ENCODE data around the gene CCDC142. TPM values are rescaled to one million over a fixed set of nuclear protein-coding genes. Genes with fewer than 3 reads are reported as not detected.

CCDC142 gene
- total RNA-seq, 2 experiments from 2014 or later = 10.2 to 12.4 TPM

DNA sequence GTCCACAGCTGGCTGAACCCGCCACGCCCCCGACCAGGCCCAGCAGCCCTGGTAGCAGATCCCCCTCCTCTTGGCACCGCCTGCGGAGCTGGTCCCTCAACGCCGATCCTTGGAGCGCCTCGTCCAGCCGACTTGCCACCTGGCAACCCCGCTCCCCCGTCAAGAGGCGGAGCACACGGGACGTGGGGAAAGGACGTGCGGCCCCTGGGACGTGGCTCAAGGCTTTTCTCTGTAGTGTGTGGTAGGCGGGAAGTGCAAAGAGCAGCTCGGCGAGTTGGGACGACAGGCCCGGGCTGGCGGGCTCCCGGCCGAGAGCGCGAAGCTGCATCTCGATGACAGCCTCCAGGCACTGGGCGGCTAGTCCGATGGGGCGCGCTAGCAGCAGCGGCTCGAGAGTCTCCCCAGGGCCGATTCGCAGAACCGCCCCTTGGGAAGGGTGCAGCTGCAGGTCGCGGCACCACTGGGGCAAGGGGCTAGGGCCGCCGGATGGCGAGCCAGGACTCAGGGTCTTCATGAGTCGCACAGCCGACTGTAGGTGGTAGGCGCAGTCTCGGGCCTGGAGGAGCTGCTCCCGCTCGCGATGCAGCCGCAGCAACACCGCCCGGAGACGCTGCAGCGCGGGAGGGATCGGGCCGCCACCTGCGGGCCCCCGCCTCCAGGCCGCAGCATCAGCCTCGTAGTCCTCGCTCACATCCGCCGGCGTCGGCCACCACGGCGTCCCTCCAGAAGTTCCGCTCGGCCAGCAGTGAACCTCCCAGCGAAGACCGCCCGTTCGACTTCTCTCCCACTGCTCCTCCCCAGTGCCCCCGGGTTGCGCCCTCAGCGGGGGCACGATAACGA, 617 bp downstream of the CCDC142 start:
- peak in 10 of 14 experiments; percentile 35 to 79 (median 46) for DNase-seq
- Histone ChIP-seq H3K4me1 (ENCODE audit: insufficient read depth, low read length) (peaks cover 31% of the 10 kb centered on the region), H3K36me3 (ENCODE audit: insufficient read depth, low read length) (peaks cover 30% of the 10 kb centered on the region), H3K27me3 (ENCODE audit: control insufficient read depth in 1 of 2, insufficient read depth in 2 of 2, low read length in 2 of 2) (no peaks in the 10 kb centered on the region), H3K4me3 (ENCODE audit: low read length) (peak overlapping the region; percentile 77), H3K27ac (ENCODE audit: low read depth in 1 of 2, low read length in 2 of 2) (peak overlapping the region; percentile 93 to 94), H3K9me3 (ENCODE audit: control insufficient read depth in 1 of 2, insufficient read depth in 1 of 2, low read length in 2 of 2) (no peaks in the 10 kb centered on the region)
- Mint-ChIP-seq H3K36me3 (ENCODE audit: low read depth) (peaks cover 57% of the 10 kb centered on the region), H3K9me3 (no peaks in the 10 kb centered on the region), H3K4me1 (ENCODE audit: low read depth) (peaks cover 26% of the 10 kb centered on the region), H3K4me3 (peak overlapping the region; percentile 99), H3K27me3 (no peaks in the 10 kb centered on the region), H3K27ac (peak overlapping the region; percentile 97)
- peak; percentile 32 for ATAC-seq (ENCODE audit: poor library complexity)
- intact Hi-C loops (cut with DNase I, micrococcal nuclease) = loop anchor here (1.0 to 5.0 kb wide), 6 partner anchors 10 to 395 kb away; partner anchors contain the start of genes INO80B (in 2 of the 2), AUP1 (in 1 of the 2), HTRA2 (in 1 of the 2) and MRPL53 (in 1 of the 2)
- TF ChIP-seq CTCF (IDR thresholded peaks at IDR 0.05) = no peak
- CTCF ChIA-PET = interaction anchor here (0.6 to 4.6 kb wide), 16 partner anchors 8 to 745 kb away, joined by 3 to 61 read pairs (median 8); partner anchors contain the start of genes AUP1, C2orf81, HTRA2 and INO80B
- POLR2A ChIA-PET = interaction anchor here (0.7 to 6.9 kb wide), 21 partner anchors 10 to 654 kb away, joined by 3 to 169 read pairs (median 8); partner anchors contain the start of genes AUP1, C2orf81, DQX1 and HTRA2

- POLR2A ChIA-PET = interaction anchor here (0.7 to 6.9 kb wide), 10 partner anchors 9 to 90 kb away, joined by 3 to 169 read pairs (median 16); partner anchors contain the start of genes AUP1, HTRA2, INO80B and LBX2
- no peak for DNase-seq
Measured at GRCh38 chr2:74481431-74481830, 1.4 kb downstream of the CCDC142 start.

More at GRCh38 chr2:74481431-74481830, 1.4 kb downstream of the CCDC142 start:
- no peak for ATAC-seq (ENCODE audit: poor library complexity)
- Histone ChIP-seq H3K36me3 (ENCODE audit: insufficient read depth, low read length) (peaks cover 30% of the 10 kb centered on the region), H3K4me3 (ENCODE audit: low read length) (peak overlapping the region; percentile 77), H3K9me3 (ENCODE audit: control insufficient read depth in 1 of 2, insufficient read depth in 1 of 2, low read length in 2 of 2) (no peaks in the 10 kb centered on the region), H3K27ac (ENCODE audit: low read depth in 1 of 2, low read length in 2 of 2) (no peak overlapping the region), H3K4me1 (ENCODE audit: insufficient read depth, low read length) (peaks cover 31% of the 10 kb centered on the region), H3K27me3 (ENCODE audit: control insufficient read depth in 1 of 2, insufficient read depth in 2 of 2, low read length in 2 of 2) (no peaks in the 10 kb centered on the region)
- Mint-ChIP-seq H3K27me3 (no peaks in the 10 kb centered on the region), H3K9me3 (no peaks in the 10 kb centered on the region), H3K4me3 (peak overlapping the region; percentile 99), H3K27ac (peak overlapping the region; percentile 14), H3K36me3 (ENCODE audit: low read depth) (peaks cover 56% of the 10 kb centered on the region), H3K4me1 (ENCODE audit: low read depth) (peaks cover 26% of the 10 kb centered on the region)
- intact Hi-C loops (cut with DNase I, micrococcal nuclease) = loop anchor here in 1 of 2 experiments (2.0 to 5.0 kb wide), 2 partner anchors 15 to 396 kb away; no protein-coding TSS in a partner anchor
- TF ChIP-seq CTCF (IDR thresholded peaks at IDR 0.05) = no peak
- CTCF ChIA-PET = interaction anchor here (0.6 to 4.6 kb wide), 9 partner anchors 9 to 110 kb away, joined by 3 to 61 read pairs (median 5); partner anchors contain the start of genes AUP1, HTRA2, INO80B and MRPL53

All from CD4-positive, alpha-beta T cell (primary cell).